Gastroesophageal sphincter (tissue), 3 donors: Measurements from ENCODE around the gene CYTH3.
"Not testable (repeated sequence)": the region's sequence is repeated elsewhere in the genome, so short reads cannot be mapped to it uniquely, and the experiment has no call there.

Source experiments
- CTCF ChIP-seq, 4 experiments: fragments of 200-600 bp in 2 of 4; fragments of 450-650 bp in 2 of 4; sonication (generic) in 1 of 4; IDR thresholded peaks; one replicate each; pipeline ENCODE4 v1.5.1; 2017 to 2019; ENCODE audit warnings: antibody characterized with exemption in 4 of 4, mild to moderate bottlenecking in 2 of 4, moderate library complexity in 2 of 4
- EP300 ChIP-seq: sonication (generic); formaldehyde crosslinking; IDR thresholded peaks from one replicate; pipeline ENCODE4 v1.6.1; 2017; ENCODE audit warnings: antibody characterized with exemption, mild to moderate bottlenecking
- POLR2A ChIP-seq, 2 donors: fragments of 450-650 bp; IDR thresholded peaks; one replicate each; pipeline ENCODE4 v1.6.1; 2017; ENCODE audit warnings: antibody characterized with exemption in 2 of 2, mild to moderate bottlenecking in 2 of 2, moderate library complexity in 1 of 2
- POLR2AphosphoS5 ChIP-seq: sonication (generic); formaldehyde crosslinking; IDR thresholded peaks from one replicate; pipeline ENCODE4 v1.6.1; 2017; ENCODE audit warnings: antibody characterized with exemption

GRCh38 chr7:6190563-6190962 is 81.9 kb downstream of the CYTH3 start:
- TF ChIP-seq POLR2A (IDR thresholded peaks at IDR 0.05); CTCF (IDR thresholded peaks at IDR 0.05); POLR2AphosphoS5; EP300: not testable (repeated sequence)
